ENCODE data around the gene COPB2.
A peak's percentile ranks its signal among the peaks of the same experiment; 100 is the strongest.
"Not testable (repeated sequence)": the region's sequence is repeated elsewhere in the genome, so short reads cannot be mapped to it uniquely, and the experiment has no call there.

Gene COPB2

DNA sequence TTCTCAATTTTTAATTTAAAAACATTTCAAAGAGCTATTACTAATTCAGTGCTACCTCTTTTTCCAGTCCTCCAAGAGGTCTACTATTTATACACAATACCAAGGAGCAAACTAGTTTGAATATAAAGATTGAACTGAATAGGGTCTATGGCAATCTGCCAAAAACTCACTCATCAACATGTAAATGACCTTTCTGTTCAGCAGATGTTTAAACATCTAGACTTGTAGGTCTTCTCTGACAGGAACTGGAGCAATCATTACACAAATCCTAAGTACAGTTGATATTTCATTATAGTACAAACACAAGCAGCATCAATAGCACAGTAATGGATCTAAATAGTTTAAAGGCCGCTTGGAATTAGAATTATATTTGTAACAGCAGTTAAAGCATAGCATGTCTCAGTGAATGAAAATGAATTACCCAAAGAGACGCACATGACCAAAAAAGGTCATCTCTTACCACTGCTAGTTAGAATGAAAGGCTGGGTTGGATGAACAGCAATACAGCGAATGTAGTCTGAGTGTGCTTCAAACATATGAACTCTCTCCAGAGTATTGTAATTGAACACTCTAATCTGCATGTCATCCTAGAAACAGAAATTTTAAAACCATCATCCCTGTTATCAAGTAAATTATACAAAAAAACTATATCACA, 10.7 kb downstream of the COPB2 start:
- DNase-seq (ENCODE audit: low read depth), result no peak

- DNase-seq (ENCODE audit: low read depth), result no peak
Measured at GRCh38 chr3:139377378-139377777, 12.1 kb downstream of the COPB2 start.

DNA sequence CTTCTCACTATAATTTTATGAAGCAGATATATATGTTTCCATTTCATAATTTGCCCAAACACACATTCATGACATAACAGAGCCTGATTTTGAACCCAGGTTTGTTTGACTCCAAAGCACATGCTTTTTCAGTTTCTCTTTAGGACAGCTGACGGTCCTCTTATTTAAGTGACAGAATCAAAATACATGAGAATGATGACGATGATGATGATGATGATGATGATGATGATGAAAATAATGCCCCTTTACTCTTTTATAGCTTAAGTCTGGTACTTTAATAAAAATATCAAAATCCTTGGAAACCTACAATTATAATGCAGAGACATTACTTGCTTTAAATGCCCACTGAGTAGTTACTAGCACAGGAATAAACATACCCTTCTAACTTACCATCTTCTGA, 15.3 kb downstream of the COPB2 start:
- DNase-seq (ENCODE audit: low read depth), result no peak

DNA sequence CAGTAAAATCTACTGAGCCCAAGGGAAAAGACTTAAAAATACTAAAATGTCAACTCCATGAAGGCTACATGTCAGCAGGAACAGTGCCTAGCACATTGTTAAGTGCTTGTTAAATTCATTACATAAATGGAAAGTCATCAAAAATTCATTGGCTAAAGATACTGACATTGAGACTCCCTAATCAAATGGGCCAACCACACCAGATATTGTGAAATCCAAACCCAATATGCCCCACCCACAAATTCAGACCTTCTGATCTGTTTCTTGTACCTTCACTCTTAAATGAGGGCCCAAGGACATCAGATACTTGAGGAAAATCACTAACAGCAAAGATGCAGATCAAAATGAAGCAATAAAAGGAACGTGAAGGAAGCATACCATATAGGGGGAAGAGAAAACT, 24.9 kb downstream of the COPB2 start:
- DNase-seq (ENCODE audit: low read depth), result no peak

DNA sequence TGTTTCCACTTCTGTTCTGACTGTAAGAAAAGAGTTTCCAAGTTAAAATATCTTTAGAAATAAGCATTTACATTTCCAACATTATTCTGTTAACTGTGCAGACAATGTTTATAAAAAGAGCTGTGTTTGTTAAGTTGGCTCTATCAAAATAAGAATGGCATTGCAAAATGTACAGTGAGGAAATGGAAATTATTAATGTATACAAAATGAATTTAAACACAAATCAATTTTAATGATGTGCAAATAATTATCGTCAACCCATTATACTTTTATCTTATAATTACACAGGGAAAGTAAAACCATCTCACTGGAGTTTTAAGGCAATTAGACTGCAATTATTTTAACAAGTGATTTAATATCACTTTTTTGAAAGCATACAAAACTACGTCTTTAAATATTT, 28.2 kb downstream of the COPB2 start:
- no peak for DNase-seq (ENCODE audit: low read depth)

- no peak for DNase-seq (ENCODE audit: low read depth)
Measured at GRCh38 chr3:139358841-139359562, 30.4 kb downstream of the COPB2 start.

- DNase-seq (ENCODE audit: low read depth), result no peak
Measured at GRCh38 chr3:139357899-139358298, 31.5 kb downstream of the COPB2 start.

- no peak for DNase-seq (ENCODE audit: low read depth)
Measured at GRCh38 chr3:139355891-139356290, 33.6 kb downstream of the COPB2 start.

DNA sequence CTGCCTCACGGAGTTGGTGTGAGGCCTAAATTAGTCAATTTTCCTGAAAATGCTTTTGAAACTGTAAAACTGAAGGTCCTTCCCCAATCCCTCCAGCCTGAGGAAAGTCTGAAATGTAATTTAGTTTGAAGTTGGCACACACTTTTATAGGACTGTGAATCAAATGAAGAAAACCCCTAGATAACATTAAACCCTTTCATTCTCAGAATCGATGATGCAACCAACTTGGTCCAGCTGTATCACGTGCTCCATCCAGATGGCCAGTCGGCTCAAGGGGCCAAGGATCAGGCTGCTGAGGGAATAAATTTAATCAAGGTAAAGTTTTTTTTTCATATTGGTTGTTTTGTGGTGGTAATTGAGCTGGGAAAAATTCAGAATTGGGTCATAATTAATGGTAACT, 34.0 kb downstream of the COPB2 start:
- DNase-seq (ENCODE audit: low read depth), result no peak

DNA sequence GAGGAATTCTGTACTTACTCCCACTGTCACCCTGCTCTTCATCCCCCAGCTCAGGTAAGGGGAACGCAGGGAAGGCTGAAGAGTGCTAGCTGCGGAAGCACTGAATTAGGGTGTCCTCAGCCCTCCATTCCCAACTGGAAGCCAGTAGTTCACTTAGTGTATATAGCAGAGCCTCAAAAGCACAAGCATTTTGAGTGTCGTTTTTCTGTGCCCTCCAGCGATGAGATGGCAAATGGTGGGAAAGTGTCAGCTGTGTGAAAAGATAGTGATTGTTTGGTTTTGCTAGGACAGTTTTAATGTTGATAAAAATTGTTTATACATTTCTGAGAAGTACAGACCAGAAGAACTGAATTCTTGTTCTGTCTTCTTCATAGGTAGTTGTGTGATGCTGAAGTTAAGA, 34.8 kb downstream of the COPB2 start:
- no peak for DNase-seq (ENCODE audit: low read depth)

GRCh38 chr3:139353920-139354556, 35.4 kb downstream of the COPB2 start:
- peak; percentile 49 for DNase-seq (ENCODE audit: low read depth)

DNA sequence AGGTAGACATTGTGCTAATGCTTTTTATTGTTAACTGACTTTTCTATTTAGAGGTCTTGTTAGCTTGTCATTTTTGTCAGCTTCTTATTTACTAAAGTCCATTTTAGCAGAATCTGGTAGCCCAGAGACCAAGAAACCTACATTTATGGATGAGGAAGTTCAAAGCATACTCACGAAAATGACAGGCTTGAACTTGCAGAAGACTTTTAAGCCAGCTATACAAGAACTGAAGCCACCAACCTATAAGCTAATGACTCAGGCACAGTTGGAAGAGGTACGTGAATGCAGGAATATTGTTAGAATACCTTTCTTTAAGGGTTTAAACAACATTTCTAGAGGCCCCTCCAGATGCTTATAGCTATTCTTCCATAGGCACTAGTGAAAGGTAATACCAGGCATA, 42.7 kb downstream of the COPB2 start:
- no peak for DNase-seq (ENCODE audit: low read depth)

GRCh38 chr3:139343895-139344856, 45.3 kb downstream of the COPB2 start, which contains the start of gene MRPS22:
MRPS22 (plus strand) TSS chr3:139344020; CDS start chr3:139344027, 7 bp downstream.
- DNase-seq (ENCODE audit: low read depth), result peak; percentile 73

GRCh38 chr3:139342054-139342453, 47.4 kb downstream of the COPB2 start:
- no peak for DNase-seq (ENCODE audit: low read depth)

DNA sequence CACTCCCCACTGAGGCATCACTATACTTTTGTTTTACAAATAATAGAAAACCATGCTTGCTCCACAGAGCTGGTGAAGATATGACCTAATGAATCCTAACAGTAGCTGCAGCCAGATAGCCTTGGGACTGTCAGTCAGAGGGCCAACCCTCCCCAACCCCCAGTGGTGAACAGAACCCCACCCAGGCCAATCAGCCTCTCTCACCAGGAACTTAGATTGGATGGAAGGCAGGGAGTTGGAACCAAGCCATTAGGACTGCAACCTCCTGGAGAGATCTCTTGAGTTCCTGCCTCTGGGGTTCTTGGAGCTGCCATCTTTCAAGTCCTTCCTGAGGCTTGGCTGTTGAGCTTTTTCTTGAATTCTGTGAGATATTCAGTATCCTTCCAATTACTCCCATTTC, 48.7 kb downstream of the COPB2 start:
- no peak for DNase-seq (ENCODE audit: low read depth)

- DNase-seq (ENCODE audit: low read depth), result peak; percentile 10
Measured at GRCh38 chr3:139339219-139339906, 50.1 kb downstream of the COPB2 start.

DNA sequence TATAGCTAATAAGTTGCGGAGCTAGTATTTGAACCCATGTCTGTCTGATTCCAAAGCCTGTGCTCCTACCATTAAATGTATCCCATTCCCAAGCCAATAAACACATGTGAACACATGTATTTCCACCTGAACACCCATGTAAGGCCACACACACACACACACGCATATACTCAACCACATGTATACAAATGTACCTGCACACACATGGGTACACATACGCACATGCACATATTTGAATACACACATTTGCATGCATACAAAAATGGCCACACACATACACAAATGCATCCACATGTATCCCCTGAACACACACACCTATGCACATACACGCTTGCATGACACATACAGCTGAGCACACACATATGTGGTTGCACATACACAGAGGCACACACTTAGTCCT, 51.0 kb downstream of the COPB2 start:
- no peak for DNase-seq (ENCODE audit: low read depth)

DNA sequence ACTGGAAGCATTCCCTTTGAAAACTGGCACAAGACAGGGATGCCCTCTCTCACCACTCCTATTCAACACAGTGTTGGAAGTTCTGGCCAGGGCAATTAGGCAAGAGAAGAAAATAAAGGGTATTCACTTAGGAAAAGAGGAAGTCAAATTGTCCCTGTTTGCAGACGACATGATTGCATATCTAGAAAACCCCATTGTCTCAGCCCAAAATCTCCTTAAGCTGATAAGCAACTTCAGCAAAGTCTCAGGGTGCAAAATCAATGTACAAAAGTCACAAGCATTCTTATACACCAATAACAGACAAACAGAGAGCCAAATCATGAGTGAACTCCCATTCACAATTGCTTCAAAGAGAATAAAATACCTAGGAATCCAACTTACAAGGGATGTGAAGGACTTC, 54.8 kb downstream of the COPB2 start:
- DNase-seq (ENCODE audit: low read depth), result not testable (repeated sequence)

DNA sequence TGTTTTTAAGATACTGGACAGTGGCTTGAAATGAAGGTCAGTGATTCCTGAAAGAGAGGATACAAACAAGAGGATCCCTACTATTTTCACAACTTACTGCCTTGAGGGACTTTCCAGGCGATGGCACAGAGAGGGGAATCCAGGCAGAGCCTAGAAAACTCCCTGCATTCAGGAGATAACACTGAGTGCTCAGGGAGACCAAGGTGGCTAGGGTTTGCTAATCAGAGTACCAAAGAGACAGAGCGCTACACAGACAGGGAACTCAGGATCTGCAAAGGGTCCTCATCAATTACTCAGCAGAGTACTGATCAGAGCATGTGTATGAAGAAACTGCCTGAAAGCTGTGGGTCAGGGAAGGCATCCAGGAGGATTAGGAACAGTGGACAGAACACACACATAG, 57.4 kb downstream of the COPB2 start:
- DNase-seq (ENCODE audit: low read depth), result no peak

DNA sequence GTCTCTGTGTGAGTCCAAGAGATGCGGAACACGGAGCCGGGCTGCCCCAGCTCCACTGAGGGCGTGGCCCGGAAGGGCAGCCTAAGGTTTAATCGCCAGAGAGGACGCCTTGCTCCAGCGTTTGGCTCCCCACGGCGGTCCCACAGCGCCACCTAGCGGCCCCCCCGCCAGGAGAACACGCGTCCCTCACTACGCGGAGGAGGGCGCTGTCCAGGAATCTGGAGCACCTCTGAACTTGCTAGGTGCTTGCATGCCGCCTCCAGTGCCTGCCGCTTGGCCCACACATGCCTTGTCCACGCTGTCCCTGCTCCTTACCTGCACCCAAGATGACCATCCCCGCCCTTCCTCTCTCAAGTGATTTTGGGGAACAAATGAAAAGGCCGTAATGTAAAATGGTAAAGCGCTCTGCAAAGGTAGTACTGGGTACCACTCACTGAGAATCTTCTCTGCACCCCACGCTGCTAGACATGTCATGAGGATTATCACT, 60.0 kb downstream of the COPB2 start:
- DNase-seq (ENCODE audit: low read depth), result peak; percentile 30

GRCh38 chr3:139328356-139328755, 61.1 kb downstream of the COPB2 start:
- DNase-seq (ENCODE audit: low read depth), result no peak
